GM23248 (cell line): Measurements from ENCODE around the gene GBGT1.

Experiments
- EZH2 ChIP-seq: fragments of 200-600 bp; sonication (generic); IDR thresholded peaks from 2 replicates; pipeline ENCODE4 v1.6.1; 2018; ENCODE audit warnings: antibody characterized with exemption, mild to moderate bottlenecking; ENCODE audit not compliant: insufficient read depth, poor library complexity, severe bottlenecking
- EZH2phosphoT487 ChIP-seq: fragments of 200-600 bp; sonication (generic); IDR thresholded peaks from 2 replicates; pipeline ENCODE4 v1.6.1; 2018; ENCODE audit warnings: antibody characterized with exemption, moderate library complexity, mild to moderate bottlenecking, low read depth; ENCODE audit not compliant: insufficient read depth

- TF ChIP-seq EZH2, result no peak
- no peak for TF ChIP-seq EZH2phosphoT487
Measured at GRCh38 chr9:133125941-133126696, 37.6 kb downstream of the GBGT1 start.
